CD14-positive monocyte (primary cell): ENCODE measurements around the gene FOXJ3. TPM values are rescaled to one million over a fixed set of nuclear protein-coding genes. Genes with fewer than 3 reads are reported as not detected.

Experiments used
- DNase-seq, 3 donors: peaks; one replicate each; pipeline ENCODE4 v3.0.0-alpha.2; 2011 to 2022
- H2AFZ ChIP-seq: 2 replicates; pipeline ENCODE4 v1.6.0; 2012; ENCODE audit warnings: mild to moderate bottlenecking, low read depth, low read length, inconsistent platforms; ENCODE audit not compliant: insufficient read depth, poor library complexity, severe bottlenecking
- H3K27ac ChIP-seq, 2 donors: 1 replicate in 1 of 2; 2 replicates in 1 of 2; pipeline ENCODE4 v1.5.1; 2012 to 2013; ENCODE audit warnings: low read length in 2 of 2, control low read depth in 1 of 2, inconsistent platforms in 1 of 2, low read depth in 1 of 2, mild to moderate bottlenecking in 1 of 2
- H3K27me3 ChIP-seq, 2 donors: one replicate each; pipeline versions ENCODE4 v1.6.0 to v1.6.1; 2011 to 2013; ENCODE audit warnings: low read length in 2 of 2; ENCODE audit not compliant: control insufficient read depth in 2 of 2, insufficient read depth in 2 of 2
- H3K36me3 ChIP-seq, 2 donors: replicated peaks in 1 of 2; 1 replicate in 1 of 2; 2 replicates in 1 of 2; pipeline versions ENCODE4 v1.5.1 to v1.6.1; 2012 to 2013; ENCODE audit warnings: low read length in 2 of 2, control low read depth in 1 of 2, inconsistent platforms in 1 of 2, mild to moderate bottlenecking in 1 of 2; ENCODE audit not compliant: insufficient read depth in 2 of 2, control insufficient read depth in 1 of 2
- H3K4me1 ChIP-seq, 2 donors: 1 replicate in 1 of 2; 2 replicates in 1 of 2; pipeline versions ENCODE4 v1.5.1 to v1.6.1; 2012 to 2013; ENCODE audit warnings: low read length in 2 of 2, control low read depth in 1 of 2, inconsistent platforms in 1 of 2, mild to moderate bottlenecking in 1 of 2, moderate library complexity in 1 of 2; ENCODE audit not compliant: insufficient read depth in 2 of 2, control insufficient read depth in 1 of 2
- H3K4me2 ChIP-seq: replicated peaks from 2 replicates; pipeline ENCODE3; 2012; ENCODE audit warnings: low read length, moderate library complexity, mild to moderate bottlenecking; ENCODE audit not compliant: poor library complexity, severe bottlenecking; ENCODE audit errors: extremely low read depth
- H3K4me3 ChIP-seq, 3 experiments: fragments of 200-600 bp in 1 of 3; sonication (generic) in 1 of 3; replicated peaks in 1 of 3; 1 replicate in 2 of 3; 2 replicates in 1 of 3; pipeline ENCODE4 v1.5.1; 2011 to 2013; ENCODE audit warnings: low read length in 3 of 3, mild to moderate bottlenecking in 3 of 3, control low read depth in 2 of 3, low read depth in 2 of 3, inconsistent platforms in 1 of 3, moderate library complexity in 1 of 3
- H3K79me2 ChIP-seq: 2 replicates; pipeline ENCODE4 v1.6.0; 2012; ENCODE audit warnings: mild to moderate bottlenecking, control low read depth, inconsistent platforms, low read length, moderate library complexity; ENCODE audit not compliant: insufficient read depth
- H3K9ac ChIP-seq: 2 replicates; pipeline ENCODE4 v1.6.0; 2017; ENCODE audit warnings: low read length, mild to moderate bottlenecking; ENCODE audit not compliant: insufficient read depth, poor library complexity, severe bottlenecking
- H3K9me3 ChIP-seq, 2 donors: replicated peaks in 1 of 2; 1 replicate in 1 of 2; 2 replicates in 1 of 2; pipeline versions ENCODE4 v1.5.1 to v1.6.1; 2012 to 2013; ENCODE audit warnings: low read length in 2 of 2, control low read depth in 1 of 2; ENCODE audit not compliant: control insufficient read depth in 1 of 2, insufficient read depth in 1 of 2
- H4K20me1 ChIP-seq: 2 replicates; pipeline ENCODE4 v1.6.0; 2012; ENCODE audit warnings: mild to moderate bottlenecking, low read length, control low read depth, moderate library complexity; ENCODE audit not compliant: insufficient read depth
- H3K27ac Mint-ChIP-seq, 7 donors: one replicate each; pipeline ENCODE4 v1.8.0; 2020; ENCODE audit warnings: mild to moderate bottlenecking in 7 of 7, mixed read lengths in 7 of 7, moderate library complexity in 6 of 7, inconsistent platforms in 2 of 7
- H3K27me3 Mint-ChIP-seq, 3 donors: one replicate each; pipeline ENCODE4 v1.8.0; 2021 to 2022; ENCODE audit warnings: low read depth in 3 of 3, mild to moderate bottlenecking in 3 of 3, mixed read lengths in 3 of 3, moderate library complexity in 3 of 3, inconsistent platforms in 1 of 3
- H3K36me3 Mint-ChIP-seq, 2 donors: one replicate each; pipeline ENCODE4 v1.8.0; 2020; ENCODE audit warnings: mixed read lengths in 2 of 2, inconsistent platforms in 1 of 2, mild to moderate bottlenecking in 1 of 2
- H3K4me1 Mint-ChIP-seq: one replicate; pipeline ENCODE4 v1.8.0; 2020; ENCODE audit warnings: mild to moderate bottlenecking, mixed read lengths
- H3K4me3 Mint-ChIP-seq, 2 donors: one replicate each; pipeline ENCODE4 v1.8.0; 2020; ENCODE audit warnings: mild to moderate bottlenecking in 2 of 2, mixed read lengths in 2 of 2, moderate library complexity in 1 of 2
- H3K9me3 Mint-ChIP-seq, 7 donors: one replicate each; pipeline ENCODE4 v1.8.0; 2020 to 2022; ENCODE audit warnings: mixed read lengths in 7 of 7, mild to moderate bottlenecking in 6 of 7, moderate library complexity in 6 of 7, inconsistent platforms in 2 of 7
- WGBS: methylation state at CpG from one replicate; pipeline ENCODE4 v1.1.5; 2013; ENCODE audit warnings: missing lambda C conversion rate; ENCODE audit not compliant: insufficient coverage; 5-methylcytosine and 5-hydroxymethylcytosine counted together
- intact Hi-C, 2 donors: fragments of 100-400 bp; cut with micrococcal nuclease; formaldehyde crosslinking; loops; one replicate each; pipeline versions ENCODE4 v1.15.0 to v1.15.1; 2023
- polyA plus RNA-seq, 3 donors: library from polyadenylated mRNA; depleted of rRNA in 1 of 3; unstranded in 2 of 3; stranded (reverse) in 1 of 3; fragments of 300-500 nt in 2 of 3; fragments of >200 nt in 1 of 3; fragmentation: Illumina TruSeq in 2 of 3; gene quantifications; 1 replicate in 2 of 3; 2 replicates in 1 of 3; pipeline ENCODE4 v1.2.3, GENCODE V29; 2012 to 2021
- TF ChIP-seq, protein P1 (sequence below): fragments of 200-600 bp; IDR thresholded peaks from one replicate; pipeline ENCODE4 v1.8.0; 2022; ENCODE audit warnings: antibody characterized with exemption, mild to moderate bottlenecking

The FOXJ3 gene
- polyA plus RNA-seq, 3 donors = 10.2 to 18.5 (median 18.4) TPM

DNA sequence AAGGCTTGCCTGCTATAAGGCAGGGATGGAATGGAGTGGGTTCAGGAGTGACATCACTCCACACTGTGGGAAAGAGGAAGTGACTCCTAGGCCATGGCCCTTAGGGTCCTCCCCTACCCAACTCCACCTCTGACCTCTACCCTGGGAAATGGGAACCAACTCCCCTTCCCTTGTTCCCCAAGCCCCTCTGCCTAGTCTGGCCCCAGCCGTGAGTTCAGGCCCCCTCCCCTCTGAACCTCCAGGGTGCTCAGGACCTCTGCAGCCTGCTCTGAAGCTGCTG, 166.7 kb downstream of the FOXJ3 start:
- H3K4me2 ChIP-seq = no peak overlapping the region
- no peaks in the 10 kb centered on the region for H3K36me3 ChIP-seq
- no peaks in the 10 kb centered on the region for H3K9me3 ChIP-seq
- H3K9me3 Mint-ChIP-seq = peaks cover 0 to 4% (median 0%) of the 10 kb centered on the region in 7 donors
- no peak overlapping the region for H3K4me3 ChIP-seq
- H3K27ac ChIP-seq = no peak overlapping the region
- peak; percentile 32 to 73 (median 43) for DNase-seq
- H3K27me3 ChIP-seq = no peaks in the 10 kb centered on the region
- WGBS = no CpG with 5 or more reads among the region's 1 CpG
- TF ChIP-seq, protein P1, sequence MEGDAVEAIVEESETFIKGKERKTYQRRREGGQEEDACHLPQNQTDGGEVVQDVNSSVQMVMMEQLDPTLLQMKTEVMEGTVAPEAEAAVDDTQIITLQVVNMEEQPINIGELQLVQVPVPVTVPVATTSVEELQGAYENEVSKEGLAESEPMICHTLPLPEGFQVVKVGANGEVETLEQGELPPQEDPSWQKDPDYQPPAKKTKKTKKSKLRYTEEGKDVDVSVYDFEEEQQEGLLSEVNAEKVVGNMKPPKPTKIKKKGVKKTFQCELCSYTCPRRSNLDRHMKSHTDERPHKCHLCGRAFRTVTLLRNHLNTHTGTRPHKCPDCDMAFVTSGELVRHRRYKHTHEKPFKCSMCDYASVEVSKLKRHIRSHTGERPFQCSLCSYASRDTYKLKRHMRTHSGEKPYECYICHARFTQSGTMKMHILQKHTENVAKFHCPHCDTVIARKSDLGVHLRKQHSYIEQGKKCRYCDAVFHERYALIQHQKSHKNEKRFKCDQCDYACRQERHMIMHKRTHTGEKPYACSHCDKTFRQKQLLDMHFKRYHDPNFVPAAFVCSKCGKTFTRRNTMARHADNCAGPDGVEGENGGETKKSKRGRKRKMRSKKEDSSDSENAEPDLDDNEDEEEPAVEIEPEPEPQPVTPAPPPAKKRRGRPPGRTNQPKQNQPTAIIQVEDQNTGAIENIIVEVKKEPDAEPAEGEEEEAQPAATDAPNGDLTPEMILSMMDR = no peak
- no peaks in the 10 kb centered on the region for H3K36me3 Mint-ChIP-seq
- peaks cover 1 to 6% (median 5%) of the 10 kb centered on the region in 3 donors for H3K27me3 Mint-ChIP-seq
- intact Hi-C loops = no loop called here
- peaks cover 6 to 12% of the 10 kb centered on the region in 2 donors for H3K4me1 ChIP-seq
- no peak overlapping the region for H2AFZ ChIP-seq
- H4K20me1 ChIP-seq = no peaks in the 10 kb centered on the region
- no peak overlapping the region for H3K4me3 Mint-ChIP-seq
- no peak overlapping the region for H3K9ac ChIP-seq
- no peaks in the 10 kb centered on the region for H3K79me2 ChIP-seq
- H3K27ac Mint-ChIP-seq = no peak overlapping the region
- H3K4me1 Mint-ChIP-seq = peaks cover 11% of the 10 kb centered on the region

DNA sequence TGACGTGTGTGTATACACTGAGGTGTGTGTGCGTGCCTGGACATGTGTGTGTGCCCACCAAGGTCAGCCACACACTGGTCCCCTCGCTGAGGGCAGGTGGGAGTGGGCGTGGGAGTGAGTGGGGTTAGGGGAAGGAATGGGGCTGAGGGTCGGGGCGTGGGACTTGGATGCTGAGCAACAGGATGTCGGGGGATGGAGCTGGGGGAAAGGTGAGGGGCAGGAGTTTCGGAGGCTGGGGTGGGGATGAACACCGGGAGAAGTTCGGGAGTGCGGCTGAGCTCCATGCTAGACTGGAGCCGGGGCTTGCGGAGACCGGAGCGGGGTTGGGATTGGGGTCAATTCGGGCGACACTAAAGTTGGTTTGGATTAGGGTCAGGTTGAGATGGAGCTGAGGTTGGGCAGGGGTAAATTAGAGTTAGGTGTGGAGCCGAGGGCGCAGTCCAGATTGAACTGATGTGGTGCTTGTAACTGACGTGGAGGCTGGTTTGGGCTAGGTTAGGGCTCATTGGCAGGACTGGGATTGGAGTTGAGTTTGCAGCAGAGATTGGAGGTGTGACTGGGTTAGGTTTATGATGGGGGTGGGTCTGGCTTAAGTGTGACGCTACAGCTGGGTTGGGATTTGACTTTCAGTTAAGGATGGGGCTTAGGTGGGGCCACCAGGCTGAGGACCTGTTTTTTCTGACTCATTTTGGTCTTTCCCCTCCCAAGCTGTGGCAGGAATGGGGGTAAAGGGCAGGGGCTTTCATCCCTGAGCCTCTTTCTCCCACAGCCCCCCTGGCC, 167.2 kb downstream of the FOXJ3 start:
- H3K27ac Mint-ChIP-seq = peak overlapping the region in 3 of 7 donors; percentile 1 to 47 (median 17)

More for the DNA sequence above, 167.2 kb downstream of the FOXJ3 start:
- intact Hi-C loops = no loop called here
- Mint-ChIP-seq H3K9me3 (peaks cover 0 to 4% (median 0%) of the 10 kb centered on the region in 7 donors), H3K4me1 (peaks cover 11% of the 10 kb centered on the region), H3K4me3 (no peak overlapping the region), H3K27me3 (peaks cover 3 to 6% (median 5%) of the 10 kb centered on the region in 3 donors), H3K36me3 (no peaks in the 10 kb centered on the region)
- Histone ChIP-seq H3K79me2 (no peaks in the 10 kb centered on the region), H3K27me3 (no peaks in the 10 kb centered on the region), H3K9me3 (no peaks in the 10 kb centered on the region), H3K27ac (no peak overlapping the region), H3K36me3 (no peaks in the 10 kb centered on the region), H3K4me2 (no peak overlapping the region), H2AFZ (no peak overlapping the region), H3K4me1 (peaks cover 6 to 12% of the 10 kb centered on the region in 2 donors), H3K9ac (no peak overlapping the region), H3K4me3 (no peak overlapping the region), H4K20me1 (no peaks in the 10 kb centered on the region)
- TF ChIP-seq, protein P1 = no peak
- DNase-seq = no peak
- 94% methylated on average over 19 of the region's 21 CpGs for WGBS
